Measurements from ENCODE around the gene TRAF2.

TRAF2 gene

GRCh38 chr9:136947028-136947891, 60.9 kb downstream of the TRAF2 start:
- Mint-ChIP-seq H3K4me1 (peaks cover 4% of the 10 kb centered on the region), H3K27ac (no peak overlapping the region), H3K9me3 (no peaks in the 10 kb centered on the region), H3K4me3 (no peak overlapping the region), H3K36me3 (ENCODE audit: low read depth) (no peaks in the 10 kb centered on the region), H3K27me3 (ENCODE audit: low read depth, poor library complexity) (peaks cover 13% of the 10 kb centered on the region)
- TF ChIP-seq CTCF (IDR thresholded peaks at IDR 0.05), result no peak
- no peak for DNase-seq

GRCh38 chr9:136947955-136948510, 61.7 kb downstream of the TRAF2 start:
- H3K36me3 Mint-ChIP-seq (ENCODE audit: low read depth), result no peaks in the 10 kb centered on the region
- DNase-seq, result peak; percentile 73
- H3K27me3 Mint-ChIP-seq (ENCODE audit: low read depth, poor library complexity), result peaks cover 13% of the 10 kb centered on the region
- TF ChIP-seq CTCF (IDR thresholded peaks at IDR 0.05), result peak; percentile 52
- H3K27ac Mint-ChIP-seq, result no peak overlapping the region
- H3K9me3 Mint-ChIP-seq, result no peaks in the 10 kb centered on the region
- peaks cover 4% of the 10 kb centered on the region for H3K4me1 Mint-ChIP-seq
- H3K4me3 Mint-ChIP-seq, result peak overlapping the region; percentile 69

- Mint-ChIP-seq H3K4me1 (peaks cover 4% of the 10 kb centered on the region), H3K27me3 (ENCODE audit: low read depth, poor library complexity) (peaks cover 13% of the 10 kb centered on the region), H3K27ac (no peak overlapping the region), H3K9me3 (no peaks in the 10 kb centered on the region), H3K4me3 (peak overlapping the region; percentile 72), H3K36me3 (ENCODE audit: low read depth) (no peaks in the 10 kb centered on the region)
- no peak for TF ChIP-seq CTCF (IDR thresholded peaks at IDR 0.05)
- no peak for DNase-seq
Measured at GRCh38 chr9:136949239-136949816, 63.0 kb downstream of the TRAF2 start.

GRCh38 chr9:136949817-136950655, 63.7 kb downstream of the TRAF2 start:
- H3K27me3 Mint-ChIP-seq (ENCODE audit: low read depth, poor library complexity), result peaks cover 17% of the 10 kb centered on the region
- H3K36me3 Mint-ChIP-seq (ENCODE audit: low read depth), result no peaks in the 10 kb centered on the region
- no peaks in the 10 kb centered on the region for H3K9me3 Mint-ChIP-seq
- TF ChIP-seq CTCF (IDR thresholded peaks at IDR 0.05), result no peak
- peak; percentile 97 for DNase-seq
- H3K4me3 Mint-ChIP-seq, result peak overlapping the region; percentile 76
- H3K4me1 Mint-ChIP-seq, result no peaks in the 10 kb centered on the region
- H3K27ac Mint-ChIP-seq, result no peak overlapping the region

GRCh38 chr9:136950656-136951276, 64.5 kb downstream of the TRAF2 start:
- Mint-ChIP-seq H3K27ac (no peak overlapping the region), H3K4me1 (no peaks in the 10 kb centered on the region), H3K27me3 (ENCODE audit: low read depth, poor library complexity) (peaks cover 24% of the 10 kb centered on the region), H3K4me3 (peak overlapping the region; percentile 76), H3K36me3 (ENCODE audit: low read depth) (no peaks in the 10 kb centered on the region), H3K9me3 (no peaks in the 10 kb centered on the region)
- no peak for TF ChIP-seq CTCF (IDR thresholded peaks at IDR 0.05)
- no peak for DNase-seq

All from nephron progenitor cell (in vitro differentiated cells).